Keratinocyte (primary cell): Measurements from ENCODE around the gene ZNF516. TPM values are rescaled to one million over a fixed set of nuclear protein-coding genes. Genes with fewer than 3 reads are reported as not detected.

Experiments used
- DNase-seq: peaks from one replicate; pipeline ENCODE4 v3.0.0-alpha.2; 2011; ENCODE audit warnings: low read depth, missing footprints, low spot score
- FAIRE-seq: peaks from 2 replicates; lab custom pipeline; 2011; peaks lifted over from hg19 to GRCh38; lab: Jason Lieb, UNC
- H2AFZ ChIP-seq: 2 replicates; pipeline ENCODE4 v1.6.0; 2012; ENCODE audit warnings: low read length, control low read depth, inconsistent platforms; ENCODE audit not compliant: control insufficient read depth
- H3K27ac ChIP-seq: 2 replicates; pipeline ENCODE4 v1.5.1; 2011; ENCODE audit warnings: low read length; ENCODE audit not compliant: control insufficient read depth, insufficient read depth
- H3K27me3 ChIP-seq: 3 replicates; pipeline ENCODE4 v1.6.0; 2011; ENCODE audit warnings: low read length; ENCODE audit not compliant: control insufficient read depth, insufficient read depth; ENCODE audit errors: extremely low read depth
- H3K36me3 ChIP-seq, 2 experiments: 2 replicates in 1 of 2; 3 replicates in 1 of 2; pipeline ENCODE4 v1.5.1; 2011; ENCODE audit warnings: low read length in 2 of 2, mild to moderate bottlenecking in 1 of 2; ENCODE audit not compliant: control insufficient read depth in 2 of 2, insufficient read depth in 2 of 2; ENCODE audit errors: extremely low read depth in 1 of 2
- H3K4me1 ChIP-seq: 3 replicates; pipeline ENCODE4 v1.5.1; 2011; ENCODE audit warnings: low read length; ENCODE audit not compliant: control insufficient read depth, insufficient read depth; ENCODE audit errors: extremely low read depth
- H3K4me2 ChIP-seq: 3 replicates; pipeline ENCODE4 v1.6.0; 2011; ENCODE audit warnings: low read depth, low read length; ENCODE audit not compliant: control insufficient read depth, insufficient read depth; ENCODE audit errors: extremely low read depth
- H3K4me3 ChIP-seq, 3 experiments: fragments of 200-600 bp in 1 of 3; sonication (generic) in 1 of 3; 2 replicates in 2 of 3; 3 replicates in 1 of 3; pipeline ENCODE4 v1.5.1; 2011 to 2016; ENCODE audit warnings: low read length in 3 of 3, mild to moderate bottlenecking in 3 of 3, control low read depth in 2 of 3, inconsistent platforms in 1 of 3, low read depth in 1 of 3, mixed read lengths in 1 of 3, mixed run types in 1 of 3, moderate library complexity in 1 of 3; ENCODE audit not compliant: control insufficient read depth in 2 of 3, insufficient read depth in 2 of 3; ENCODE audit errors: extremely low read depth in 1 of 3
- H3K79me2 ChIP-seq: 2 replicates; pipeline ENCODE4 v1.6.0; 2012; ENCODE audit warnings: low read length; ENCODE audit not compliant: control insufficient read depth, insufficient read depth
- H3K9ac ChIP-seq: 3 replicates; pipeline ENCODE4 v1.6.0; 2011; ENCODE audit warnings: low read length; ENCODE audit not compliant: control insufficient read depth, insufficient read depth; ENCODE audit errors: extremely low read depth
- H3K9me1 ChIP-seq: 3 replicates; pipeline ENCODE4 v1.6.0; 2011; ENCODE audit warnings: low read length; ENCODE audit not compliant: control insufficient read depth, insufficient read depth; ENCODE audit errors: extremely low read depth
- H3K9me3 ChIP-seq: 2 replicates; pipeline ENCODE4 v1.5.1; 2012; ENCODE audit warnings: low read depth, low read length; ENCODE audit not compliant: control insufficient read depth
- H4K20me1 ChIP-seq: 3 replicates; pipeline ENCODE4 v1.6.0; 2011; ENCODE audit warnings: low read length; ENCODE audit not compliant: control insufficient read depth, insufficient read depth; ENCODE audit errors: extremely low read depth
- CTCF ChIP-seq, 3 experiments: IDR thresholded peaks in 1 of 3; conservative IDR thresholded peaks in 1 of 3; optimal IDR thresholded peaks in 1 of 3; 2 replicates in 2 of 3; 3 replicates in 1 of 3; pipeline versions ENCODE3 to v1.5.1; 2011; ENCODE audit warnings: low read length in 3 of 3, mild to moderate bottlenecking in 3 of 3, moderate library complexity in 2 of 3, control low read depth in 1 of 3, inconsistent platforms in 1 of 3; ENCODE audit not compliant: insufficient read depth in 2 of 3; ENCODE audit errors: extremely low read depth in 1 of 3
- EZH2 ChIP-seq: IDR thresholded peaks from one replicate; pipeline ENCODE4 v1.6.1; 2012; ENCODE audit warnings: inconsistent platforms, mild to moderate bottlenecking, low read length, moderate library complexity
- dilution Hi-C: fragments of 300-500 bp; cut with MboI; formaldehyde crosslinking; loops from one replicate; pipeline ENCODE4 v1.7.0; 2020; ENCODE audit warnings: low sequenced_read_pairs; ENCODE audit not compliant: extremely low pct_ligation_motif_present
- polyA plus RNA-seq, 5 experiments: library from polyadenylated mRNA; depleted of rRNA in 3 of 5; stranded (reverse) in 3 of 5; stranded (forward) in 1 of 5; unstranded in 1 of 5; fragments of >200 nt; gene quantifications; 1 replicate in 1 of 5; 2 replicates in 3 of 5; 3 replicates in 1 of 5; pipeline versions ENCODE4 v1.2.1 to v1.2.3, GENCODE V29; 2011 to 2012; ENCODE audit warnings: missing spikeins in 2 of 5, low read depth in 1 of 5, low replicate concordance in 1 of 5

Gene ZNF516
- polyA plus RNA-seq, 1 donor (not counting 4 experiments of a cell fraction or from before 2014, with no cell fraction given): 9.3 TPM

GRCh38 chr18:76370201-76370600, 124.8 kb downstream of the ZNF516 start:
- Histone ChIP-seq H3K9me1 (no peaks in the 10 kb centered on the region), H3K79me2 (peaks cover 14% of the 10 kb centered on the region), H3K9ac (no peak overlapping the region), H4K20me1 (peaks cover 3% of the 10 kb centered on the region), H3K36me3 (peaks cover 6 to 9% of the 10 kb centered on the region in 2 experiments), H3K4me2 (no peak overlapping the region), H3K27me3 (no peaks in the 10 kb centered on the region), H3K27ac (no peak overlapping the region), H3K4me1 (peaks cover 5% of the 10 kb centered on the region), H3K4me3 (no peak overlapping the region), H3K9me3 (no peaks in the 10 kb centered on the region), H2AFZ (no peak overlapping the region)
- dilution Hi-C loops: no loop called here
- DNase-seq (no peak), FAIRE-seq (no peak)
- TF ChIP-seq CTCF (optimal IDR thresholded peaks at IDR 0.05 in 1 of 3, IDR thresholded peaks at IDR 0.05 in 1 of 3, conservative IDR thresholded peaks at IDR 0.05 in 1 of 3; ENCODE audit: extremely low read depth in 1 of 3, insufficient read depth in 2 of 3, low read length in 3 of 3) (no peak), EZH2 (no peak)

DNA sequence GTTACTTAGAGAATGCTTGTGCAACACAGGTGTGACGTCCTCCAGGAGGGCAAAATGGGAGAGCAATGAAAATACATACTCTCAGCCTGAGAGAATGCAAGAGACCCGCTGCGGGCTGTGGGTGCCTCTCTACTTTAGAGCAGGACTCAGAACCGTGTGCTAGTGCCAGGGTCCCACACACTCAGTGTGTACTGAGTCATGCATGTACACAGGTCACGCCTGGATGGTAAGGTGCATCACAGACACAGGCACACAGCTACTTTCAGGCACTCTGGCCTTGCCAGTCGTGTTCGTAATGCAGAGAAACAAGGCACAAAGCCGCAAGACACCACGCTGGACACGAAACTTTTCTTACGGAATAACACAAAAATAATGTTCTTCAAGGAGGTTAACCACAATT, 125.3 kb downstream of the ZNF516 start:
- Histone ChIP-seq H3K4me2 (no peak overlapping the region), H3K36me3 (peaks cover 6 to 9% of the 10 kb centered on the region in 2 experiments), H3K4me1 (peaks cover 5% of the 10 kb centered on the region), H3K27ac (no peak overlapping the region), H3K9me3 (no peaks in the 10 kb centered on the region), H4K20me1 (no peaks in the 10 kb centered on the region), H3K9ac (no peak overlapping the region), H3K4me3 (no peak overlapping the region), H3K27me3 (no peaks in the 10 kb centered on the region), H3K79me2 (peaks cover 10% of the 10 kb centered on the region), H3K9me1 (no peaks in the 10 kb centered on the region), H2AFZ (no peak overlapping the region)
- DNase-seq: no peak
- no peak for FAIRE-seq
- dilution Hi-C loops: no loop called here
- TF ChIP-seq CTCF (optimal IDR thresholded peaks at IDR 0.05 in 1 of 3, IDR thresholded peaks at IDR 0.05 in 1 of 3, conservative IDR thresholded peaks at IDR 0.05 in 1 of 3; ENCODE audit: extremely low read depth in 1 of 3, insufficient read depth in 2 of 3, low read length in 3 of 3) (no peak), EZH2 (no peak)
